ENCODE results near the gene CDH13.
A peak's percentile ranks its signal among the peaks of the same experiment; 100 is the strongest.

CDH13 gene

DNA sequence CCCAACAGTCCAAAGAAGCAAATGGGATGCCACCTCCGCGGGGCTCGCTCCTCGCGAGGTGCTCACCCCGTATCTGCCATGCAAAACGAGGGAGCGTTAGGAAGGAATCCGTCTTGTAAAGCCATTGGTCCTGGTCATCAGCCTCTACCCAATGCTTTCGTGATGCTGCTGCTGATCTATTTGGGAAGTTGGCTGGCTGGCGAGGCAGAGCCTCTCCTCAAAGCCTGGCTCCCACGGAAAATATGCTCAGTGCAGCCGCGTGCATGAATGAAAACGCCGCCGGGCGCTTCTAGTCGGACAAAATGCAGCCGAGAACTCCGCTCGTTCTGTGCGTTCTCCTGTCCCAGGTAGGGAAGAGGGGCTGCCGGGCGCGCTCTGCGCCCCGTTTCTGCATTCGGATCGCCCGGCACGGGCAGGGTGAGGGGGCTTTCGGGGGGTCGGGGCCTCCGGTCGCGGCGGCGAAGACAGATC is at the start of gene CDH13:
Gene CDH13 (plus strand): TSS at position 179 of the 471 bp plus-strand sequence.
- peaks cover 0 to 10% (median 0%) of the 10 kb centered on the region in 10 experiments; a peak in 7 of 20 replicates for H3K4me1 ChIP-seq
- peaks cover 0 to 8% (median 0%) of the 10 kb centered on the region in 11 experiments; a peak in 1 of 22 replicates for H3K9me3 ChIP-seq (replicated peaks in 1 of 11)
- no peak within 1 kb of the TSS for H3K27ac ChIP-seq
- TF ChIP-seq Cebpa-rat (IDR thresholded peaks at IDR 0.05), result no peak
- H3K9ac ChIP-seq, result no peak within 1 kb of the TSS
- no peaks in the 10 kb centered on the region for H4K20me1 ChIP-seq
- H3K4me3 ChIP-seq, result no peak within 1 kb of the TSS
- no peak within 1 kb of the TSS for H3K4me2 ChIP-seq
- H3K27me3 ChIP-seq, result no peaks in the 10 kb centered on the region
- no peaks in the 10 kb centered on the region for H3K36me3 ChIP-seq

DNA sequence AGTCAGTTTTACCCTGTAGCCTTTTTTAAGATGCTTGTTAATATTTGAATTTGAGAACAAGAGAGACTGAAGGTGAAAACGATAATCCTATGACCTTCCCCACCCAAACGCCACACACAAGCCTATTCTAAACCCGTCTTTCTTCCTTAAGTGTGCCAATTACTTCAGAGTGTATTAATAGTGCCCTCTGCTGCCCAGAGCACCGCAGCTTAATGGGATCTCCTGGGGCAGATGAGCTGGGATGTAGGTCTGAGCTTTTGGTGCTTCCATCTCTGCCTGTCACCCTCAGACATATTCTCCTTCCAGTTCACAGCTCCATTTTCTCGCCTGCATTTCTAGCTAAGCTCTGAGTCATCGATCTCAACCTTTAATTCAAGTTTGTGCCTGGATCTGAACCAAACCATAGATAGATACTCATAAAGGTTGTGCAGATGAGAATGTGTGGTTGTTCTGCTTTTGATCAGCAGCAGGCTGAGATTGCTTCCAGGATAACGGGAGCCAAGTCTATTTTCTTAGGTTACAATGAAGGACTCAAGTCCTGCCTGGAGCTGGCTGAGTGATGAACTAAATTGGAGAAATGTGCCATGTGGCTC is 46.4 kb upstream of the CDH13 start:
- no peak for TF ChIP-seq Cebpa-rat (IDR thresholded peaks at IDR 0.05)
- Histone ChIP-seq H3K9ac (no peak overlapping the region), H4K20me1 (no peaks in the 10 kb centered on the region; a peak in 1 of 22 replicates), H3K4me2 (no peak overlapping the region), H3K27me3 (no peaks in the 10 kb centered on the region), H3K4me3 (no peak overlapping the region), H3K4me1 (peaks cover 0 to 6% (median 3%) of the 10 kb centered on the region in 10 experiments; a peak in 4 of 20 replicates), H3K36me3 (no peaks in the 10 kb centered on the region), H3K27ac (no peak overlapping the region), H3K9me3 (replicated peaks in 1 of 11) (no peaks in the 10 kb centered on the region)

DNA sequence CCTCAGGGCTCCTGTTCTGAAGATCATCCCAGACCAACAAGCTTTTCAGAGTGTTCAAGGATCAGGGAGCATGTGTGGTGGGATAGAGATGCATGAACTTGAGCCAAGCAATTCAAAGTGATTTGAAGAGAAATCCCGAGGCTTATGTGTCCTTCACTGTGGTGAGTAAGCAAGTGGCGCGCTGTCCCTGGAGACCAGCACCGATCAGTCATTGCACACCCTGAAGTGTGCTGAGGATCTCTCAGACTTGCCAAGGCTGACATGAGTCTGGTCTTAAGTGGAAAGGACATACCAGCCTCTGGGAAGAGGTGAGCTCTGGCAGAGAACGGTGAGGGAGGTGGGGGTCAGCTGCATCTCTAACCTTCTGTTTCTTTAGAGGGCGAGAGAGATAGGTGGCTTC is 43.8 kb upstream of the CDH13 start:
- Histone ChIP-seq H3K9ac (no peak overlapping the region), H3K27me3 (no peaks in the 10 kb centered on the region), H3K36me3 (no peaks in the 10 kb centered on the region), H4K20me1 (no peaks in the 10 kb centered on the region; a peak in 1 of 22 replicates), H3K4me2 (0 out of 22 replicates have a peak overlapping the region, but pooled peaks of 2 of the 11 experiments have one; percentile 13 to 26), H3K4me3 (no peak overlapping the region), H3K4me1 (peaks cover 0 to 6% (median 3%) of the 10 kb centered on the region in 10 experiments; a peak in 4 of 20 replicates), H3K9me3 (replicated peaks in 1 of 11) (no peaks in the 10 kb centered on the region), H3K27ac (no peak overlapping the region)
- TF ChIP-seq Cebpa-rat (IDR thresholded peaks at IDR 0.05), result no peak

DNA sequence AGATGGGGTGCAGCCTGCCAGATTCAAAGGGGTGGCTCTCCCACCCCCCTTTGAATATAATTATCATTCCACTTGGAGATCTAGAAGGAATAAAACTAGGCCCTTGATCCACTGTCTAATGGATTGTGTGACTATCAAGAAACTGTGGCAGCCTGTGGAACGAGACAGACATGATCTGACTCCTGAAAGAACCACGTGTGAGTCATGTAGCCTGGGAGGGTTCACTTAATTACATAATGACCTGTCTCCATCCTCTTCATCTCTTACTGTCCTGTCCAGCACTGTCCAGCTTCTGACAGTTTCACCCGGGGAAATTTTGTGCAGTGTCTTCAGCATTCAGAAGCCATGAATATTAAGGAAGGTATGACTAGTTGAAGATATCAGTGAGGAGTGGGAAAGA is 43.3 kb upstream of the CDH13 start:
- Histone ChIP-seq H3K4me1 (peaks cover 0 to 6% (median 3%) of the 10 kb centered on the region in 10 experiments; a peak in 4 of 20 replicates), H3K9me3 (replicated peaks in 1 of 11) (no peaks in the 10 kb centered on the region), H4K20me1 (no peaks in the 10 kb centered on the region; a peak in 1 of 22 replicates), H3K27ac (no peak overlapping the region), H3K9ac (no peak overlapping the region), H3K27me3 (no peaks in the 10 kb centered on the region), H3K4me3 (no peak overlapping the region), H3K36me3 (no peaks in the 10 kb centered on the region), H3K4me2 (0 out of 22 replicates have a peak overlapping the region, but pooled peaks of 2 of the 11 experiments have one; percentile 13 to 26)
- no peak for TF ChIP-seq Cebpa-rat (IDR thresholded peaks at IDR 0.05)

DNA sequence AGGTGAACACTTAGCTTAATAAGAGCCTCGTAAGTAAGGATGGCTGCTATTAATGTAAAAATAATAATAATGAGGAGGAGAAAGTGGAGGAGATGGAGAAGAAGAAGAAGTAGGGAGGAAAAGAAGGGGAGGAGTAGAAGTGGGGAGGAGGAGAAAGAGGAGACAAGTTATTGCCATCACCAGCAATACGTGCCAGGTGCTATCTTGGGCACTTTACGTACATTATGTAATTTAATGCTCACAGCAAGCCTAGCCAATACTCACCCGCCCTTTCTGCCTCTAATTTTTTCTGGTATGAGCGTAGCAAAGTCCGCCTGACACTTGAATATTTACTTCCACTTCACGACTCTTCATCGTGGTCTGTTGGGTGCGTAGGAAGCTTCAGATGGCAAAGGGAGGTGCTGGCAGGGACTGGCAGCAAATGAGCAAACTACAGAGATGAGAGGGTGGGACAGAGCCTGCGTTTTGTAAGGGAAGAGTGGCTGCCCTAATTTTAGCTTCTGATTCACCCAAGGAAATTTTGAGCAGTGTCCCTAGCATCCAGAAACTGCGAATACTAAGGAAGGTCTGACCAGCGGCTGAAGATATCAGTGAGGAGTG is 42.1 kb upstream of the CDH13 start:
- Histone ChIP-seq H3K36me3 (no peaks in the 10 kb centered on the region), H3K4me1 (peaks cover 0 to 6% (median 3%) of the 10 kb centered on the region in 10 experiments; a peak in 4 of 20 replicates), H3K27ac (no peak overlapping the region), H3K27me3 (no peaks in the 10 kb centered on the region), H3K4me3 (no peak overlapping the region), H3K9me3 (replicated peaks in 1 of 11) (no peaks in the 10 kb centered on the region), H3K9ac (no peak overlapping the region), H3K4me2 (no peak overlapping the region), H4K20me1 (no peaks in the 10 kb centered on the region; a peak in 1 of 22 replicates)
- TF ChIP-seq Cebpa-rat (IDR thresholded peaks at IDR 0.05), result no peak

DNA sequence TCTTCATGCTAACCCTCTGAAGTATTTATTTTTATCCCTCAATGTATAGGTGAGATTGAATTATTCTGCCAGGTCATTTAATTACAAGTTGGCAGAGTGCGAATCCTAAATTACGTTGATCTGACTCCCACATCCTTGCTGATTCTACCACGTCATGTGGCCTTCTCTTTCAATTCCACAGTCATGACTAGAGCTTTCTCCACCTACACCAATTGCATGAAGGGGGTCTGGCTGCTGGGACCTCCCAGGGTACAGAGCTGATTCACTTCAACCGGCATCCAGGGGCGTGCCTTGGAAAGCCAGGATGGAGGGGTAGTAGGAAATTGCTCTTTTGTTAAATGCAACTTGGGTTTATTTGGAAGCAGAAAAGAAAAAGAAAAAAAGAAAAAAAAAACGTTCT is 41.1 kb upstream of the CDH13 start:
- Histone ChIP-seq H3K9me3 (replicated peaks in 1 of 11) (no peaks in the 10 kb centered on the region), H3K27ac (no peak overlapping the region), H3K36me3 (no peaks in the 10 kb centered on the region), H3K9ac (no peak overlapping the region), H4K20me1 (no peaks in the 10 kb centered on the region; a peak in 1 of 22 replicates), H3K4me2 (no peak overlapping the region), H3K4me3 (no peak overlapping the region), H3K4me1 (peaks cover 0 to 6% (median 3%) of the 10 kb centered on the region in 10 experiments; a peak in 4 of 20 replicates), H3K27me3 (no peaks in the 10 kb centered on the region)
- no peak for TF ChIP-seq Cebpa-rat (IDR thresholded peaks at IDR 0.05)

DNA sequence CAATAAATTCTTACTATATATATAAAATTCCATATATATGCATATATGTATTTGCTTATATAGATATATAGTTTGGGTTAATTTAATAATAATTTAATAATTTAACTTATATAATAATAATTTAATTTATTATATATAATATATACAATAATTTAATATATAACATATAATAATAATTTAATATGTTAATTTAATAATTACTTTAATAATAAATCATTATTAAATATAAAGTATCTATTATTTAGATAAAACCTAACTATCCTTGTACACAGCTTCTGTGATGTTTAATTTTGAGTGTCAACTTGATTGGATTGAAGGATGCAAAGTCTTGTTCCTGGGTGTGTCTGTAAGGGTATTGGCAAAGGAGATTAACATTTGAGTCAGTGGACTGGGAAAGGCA is 40.6 kb upstream of the CDH13 start:
- H3K4me2 ChIP-seq, result no peak overlapping the region
- TF ChIP-seq Cebpa-rat (IDR thresholded peaks at IDR 0.05), result no peak
- H3K4me1 ChIP-seq, result peaks cover 0 to 6% (median 3%) of the 10 kb centered on the region in 10 experiments; a peak in 4 of 20 replicates
- no peaks in the 10 kb centered on the region for H3K9me3 ChIP-seq (replicated peaks in 1 of 11)
- H3K27ac ChIP-seq, result no peak overlapping the region
- no peak overlapping the region for H3K4me3 ChIP-seq
- H3K27me3 ChIP-seq, result no peaks in the 10 kb centered on the region
- no peaks in the 10 kb centered on the region; a peak in 1 of 22 replicates for H4K20me1 ChIP-seq
- no peak overlapping the region for H3K9ac ChIP-seq
- no peaks in the 10 kb centered on the region for H3K36me3 ChIP-seq

DNA sequence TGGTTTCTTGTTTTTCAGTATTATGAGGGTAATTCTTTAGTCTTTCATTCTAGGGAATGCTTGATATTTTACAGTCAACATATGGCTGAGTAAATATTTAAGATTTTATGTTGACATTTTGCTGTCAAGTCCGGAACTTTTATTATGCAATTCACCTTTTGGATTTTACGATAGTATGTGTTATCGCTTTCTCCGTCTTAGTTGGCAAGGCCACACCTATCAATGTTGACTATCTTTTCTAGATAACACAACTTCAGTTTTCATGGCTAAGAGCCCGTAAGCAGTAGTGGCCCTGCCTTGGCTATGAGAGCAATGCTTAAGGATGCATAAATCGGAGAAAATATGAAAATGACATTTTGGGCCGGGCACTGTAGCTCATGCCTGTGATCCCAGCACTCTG is 39.5 kb upstream of the CDH13 start:
- no peaks in the 10 kb centered on the region for H3K9me3 ChIP-seq (replicated peaks in 1 of 11)
- no peaks in the 10 kb centered on the region for H3K27me3 ChIP-seq
- no peaks in the 10 kb centered on the region for H3K36me3 ChIP-seq

DNA sequence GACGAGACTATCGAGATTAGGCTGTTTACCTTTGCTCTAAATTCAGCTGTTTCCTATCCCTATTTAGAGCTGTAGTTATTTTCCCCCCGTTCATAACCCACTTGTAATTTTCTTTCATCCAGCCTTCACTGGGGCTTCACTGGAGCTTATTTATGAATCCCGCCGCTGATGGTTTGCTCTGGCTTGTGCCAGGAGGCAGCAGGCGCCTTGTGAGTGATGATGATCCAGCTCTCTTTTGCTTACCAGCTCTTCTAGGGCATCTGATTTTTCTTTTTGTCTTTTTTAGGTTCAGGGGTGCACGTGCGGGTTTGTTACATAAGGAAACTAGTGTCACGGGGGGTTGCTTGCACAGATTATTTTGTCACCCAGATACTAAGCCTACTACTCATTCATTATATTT is 37.4 kb upstream of the CDH13 start:
- no peak overlapping the region for H3K9ac ChIP-seq
- 0 out of 20 replicates have a peak, but pooled peaks cover 0 to 5% (median 0%) of the 10 kb centered on the region in 10 experiments for H3K4me1 ChIP-seq
- H3K4me3 ChIP-seq, result no peak overlapping the region
- H3K27ac ChIP-seq, result no peak overlapping the region
- no peaks in the 10 kb centered on the region; a peak in 1 of 22 replicates for H4K20me1 ChIP-seq
- H3K4me2 ChIP-seq, result no peak overlapping the region
- H3K36me3 ChIP-seq, result no peaks in the 10 kb centered on the region
- 0 out of 22 replicates have a peak, but pooled peaks cover 0 to 3% (median 0%) of the 10 kb centered on the region in 11 experiments for H3K9me3 ChIP-seq (replicated peaks in 1 of 11)
- TF ChIP-seq Cebpa-rat (IDR thresholded peaks at IDR 0.05), result no peak
- H3K27me3 ChIP-seq, result no peaks in the 10 kb centered on the region

More for the DNA sequence above, 39.5 kb upstream of the CDH13 start:
- Histone ChIP-seq H3K4me3 (no peak overlapping the region), H4K20me1 (no peaks in the 10 kb centered on the region; a peak in 1 of 22 replicates), H3K27ac (no peak overlapping the region), H3K4me2 (no peak overlapping the region), H3K4me1 (peaks cover 0 to 6% (median 3%) of the 10 kb centered on the region in 10 experiments; a peak in 4 of 20 replicates), H3K9ac (no peak overlapping the region)
- TF ChIP-seq Cebpa-rat (IDR thresholded peaks at IDR 0.05), result no peak

Measured in BLaER1 treated with 17β-estradiol and CSF1 and Interleukin-3, amounts not matched to agents 10 nM and 100 nM (cell line).